ENCODE data around the gene SERTAD3.

The SERTAD3 gene

DNA sequence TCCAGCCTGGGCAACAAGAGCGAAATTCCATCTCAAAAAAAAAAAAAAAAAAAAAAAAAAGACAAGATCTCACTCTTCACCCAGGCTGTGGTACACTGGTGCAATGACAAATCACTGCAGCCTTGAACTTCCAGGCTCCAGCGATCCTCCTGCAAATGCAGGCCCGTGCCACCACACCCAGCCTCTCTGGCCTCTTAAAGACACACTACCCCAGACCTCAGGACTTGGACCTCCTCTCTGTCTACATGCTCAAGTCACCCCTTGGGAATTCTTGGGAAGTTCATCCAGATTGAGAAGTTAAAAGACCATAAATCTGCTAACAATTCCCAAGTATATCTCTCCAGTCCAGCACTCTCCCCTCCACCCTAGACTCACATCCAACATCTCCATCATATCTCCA lies 43.6 kb downstream of the SERTAD3 start:
- TF ChIP-seq, protein P1, sequence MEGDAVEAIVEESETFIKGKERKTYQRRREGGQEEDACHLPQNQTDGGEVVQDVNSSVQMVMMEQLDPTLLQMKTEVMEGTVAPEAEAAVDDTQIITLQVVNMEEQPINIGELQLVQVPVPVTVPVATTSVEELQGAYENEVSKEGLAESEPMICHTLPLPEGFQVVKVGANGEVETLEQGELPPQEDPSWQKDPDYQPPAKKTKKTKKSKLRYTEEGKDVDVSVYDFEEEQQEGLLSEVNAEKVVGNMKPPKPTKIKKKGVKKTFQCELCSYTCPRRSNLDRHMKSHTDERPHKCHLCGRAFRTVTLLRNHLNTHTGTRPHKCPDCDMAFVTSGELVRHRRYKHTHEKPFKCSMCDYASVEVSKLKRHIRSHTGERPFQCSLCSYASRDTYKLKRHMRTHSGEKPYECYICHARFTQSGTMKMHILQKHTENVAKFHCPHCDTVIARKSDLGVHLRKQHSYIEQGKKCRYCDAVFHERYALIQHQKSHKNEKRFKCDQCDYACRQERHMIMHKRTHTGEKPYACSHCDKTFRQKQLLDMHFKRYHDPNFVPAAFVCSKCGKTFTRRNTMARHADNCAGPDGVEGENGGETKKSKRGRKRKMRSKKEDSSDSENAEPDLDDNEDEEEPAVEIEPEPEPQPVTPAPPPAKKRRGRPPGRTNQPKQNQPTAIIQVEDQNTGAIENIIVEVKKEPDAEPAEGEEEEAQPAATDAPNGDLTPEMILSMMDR (IDR thresholded peaks at IDR 0.05), result no peak
- no peak for DNase-seq (ENCODE audit: low spot score)
- Histone ChIP-seq H3K27ac (no peak overlapping the region), H3K4me3 (no peak overlapping the region)

DNA sequence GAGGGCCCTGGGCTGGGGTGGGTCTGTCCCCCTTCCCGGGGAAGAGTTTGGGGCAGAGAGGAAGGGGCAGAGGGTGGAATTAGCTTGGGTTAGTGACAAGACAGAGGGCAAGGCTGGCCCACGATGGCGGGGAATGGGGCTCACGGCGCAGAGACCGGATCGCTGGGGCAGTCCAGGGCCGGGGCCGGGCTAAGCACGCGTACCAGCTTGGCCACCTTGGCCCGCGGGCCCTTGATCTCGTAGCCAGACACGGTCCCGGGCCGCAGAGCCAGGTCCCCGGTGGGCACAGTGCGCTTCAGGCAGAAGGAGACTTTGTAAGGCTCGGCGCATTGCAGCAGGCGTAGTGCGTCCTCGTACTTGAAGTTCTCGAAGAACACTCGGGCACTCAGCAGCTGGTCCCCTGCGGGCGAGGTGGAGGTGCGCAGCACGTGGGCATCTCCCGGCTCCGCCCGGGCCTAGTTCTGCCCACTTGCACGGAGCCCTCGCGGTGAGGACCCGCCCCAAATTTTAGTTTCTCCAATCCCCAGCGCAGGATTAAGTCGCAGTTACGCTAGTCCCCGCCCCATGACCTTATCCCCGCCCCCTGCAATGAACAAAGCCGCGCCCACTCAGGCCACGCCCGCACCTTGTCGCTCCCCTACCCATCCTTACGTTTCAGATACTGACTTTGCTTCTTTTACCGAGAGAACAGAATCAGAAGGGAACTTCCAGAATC lies 45.6 kb downstream of the SERTAD3 start:
- TF ChIP-seq, protein P1 (IDR thresholded peaks at IDR 0.05), result no peak

DNA sequence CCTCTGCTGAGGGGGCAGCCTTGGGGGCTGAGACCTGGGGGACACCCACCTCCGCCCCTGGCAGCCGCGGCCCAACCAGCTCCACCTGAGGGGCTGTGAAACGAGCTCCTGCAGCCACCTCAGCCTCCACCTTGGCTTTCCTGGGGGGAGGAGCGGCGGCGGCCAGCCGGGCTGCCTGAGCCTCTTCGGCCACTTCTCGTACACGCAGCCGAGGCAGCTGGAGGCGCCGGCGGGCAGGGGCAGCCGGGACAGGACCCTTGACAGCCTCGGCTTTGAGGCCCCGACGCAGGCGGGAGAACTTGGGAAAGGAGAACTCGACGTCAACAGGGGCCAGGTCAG lies 46.6 kb downstream of the SERTAD3 start:
- no peak overlapping the region for H3K27ac ChIP-seq
- no peak for DNase-seq (ENCODE audit: low spot score)
- TF ChIP-seq, protein P1 (IDR thresholded peaks at IDR 0.05), result no peak
- H3K4me3 ChIP-seq, result no peak overlapping the region

More for the DNA sequence above, 45.6 kb downstream of the SERTAD3 start:
- H3K27ac ChIP-seq, result no peak overlapping the region
- DNase-seq (ENCODE audit: low spot score), result no peak
- H3K4me3 ChIP-seq, result no peak overlapping the region

DNA sequence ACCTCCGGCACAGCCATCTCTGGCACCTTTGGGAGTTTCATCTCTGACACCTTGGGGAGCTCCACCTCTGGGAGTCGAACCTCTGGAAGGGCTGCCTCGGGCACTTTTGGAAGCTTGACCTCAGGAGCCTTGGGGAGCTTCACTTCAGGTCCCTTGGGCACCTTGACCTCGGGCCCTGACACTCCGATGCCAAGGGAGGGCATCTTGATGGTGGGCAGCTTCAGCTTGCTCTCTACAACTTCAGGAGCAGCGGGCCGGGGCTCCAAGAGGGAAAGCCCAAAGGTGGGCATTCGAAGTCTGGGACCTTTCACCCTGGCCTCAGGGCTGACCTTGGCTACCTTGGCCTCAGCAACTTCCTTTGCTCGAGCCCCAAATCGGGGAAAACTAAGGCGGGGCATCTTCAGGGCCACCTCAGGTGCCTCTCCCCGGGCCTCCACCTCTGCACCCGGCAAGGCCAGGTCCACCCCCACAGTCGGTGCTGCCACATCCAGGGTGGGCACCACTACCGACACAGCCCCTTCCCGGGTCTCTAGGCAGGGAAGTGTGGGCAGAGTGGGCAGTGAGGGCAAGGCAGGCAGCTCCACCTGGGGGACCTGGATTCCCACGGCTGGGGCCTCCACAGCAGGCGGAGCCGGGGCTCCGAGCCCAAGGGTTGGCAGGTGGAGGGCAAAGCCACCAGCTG lies 47.1 kb downstream of the SERTAD3 start:
- Histone ChIP-seq H3K27ac (no peak overlapping the region), H3K4me3 (no peak overlapping the region)
- TF ChIP-seq, protein P1 (IDR thresholded peaks at IDR 0.05), result no peak
- no peak for DNase-seq (ENCODE audit: low spot score)

DNA sequence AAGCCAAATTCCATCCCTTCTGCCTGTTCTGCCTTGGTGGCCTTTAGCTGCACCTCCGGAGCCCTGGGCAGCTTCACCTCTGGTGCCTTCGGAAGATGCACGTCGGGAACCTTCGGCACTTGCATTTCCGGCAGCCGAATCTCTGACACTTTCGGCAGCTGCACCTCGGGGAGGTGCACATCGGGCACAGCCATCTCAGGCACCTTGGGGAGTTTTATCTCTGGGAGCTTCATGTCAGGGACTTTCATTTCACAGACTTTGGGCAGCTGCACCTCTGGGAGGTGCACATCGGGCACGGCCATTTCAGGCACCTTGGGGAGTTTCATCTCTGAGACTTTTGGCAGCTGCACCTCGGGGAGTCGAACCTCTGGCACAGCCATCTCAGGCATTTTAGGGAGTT lies 48.2 kb downstream of the SERTAD3 start:
- TF ChIP-seq, protein P1 (IDR thresholded peaks at IDR 0.05), result no peak
- no peak overlapping the region for H3K27ac ChIP-seq
- H3K4me3 ChIP-seq, result no peak overlapping the region
- DNase-seq (ENCODE audit: low spot score), result no peak

DNA sequence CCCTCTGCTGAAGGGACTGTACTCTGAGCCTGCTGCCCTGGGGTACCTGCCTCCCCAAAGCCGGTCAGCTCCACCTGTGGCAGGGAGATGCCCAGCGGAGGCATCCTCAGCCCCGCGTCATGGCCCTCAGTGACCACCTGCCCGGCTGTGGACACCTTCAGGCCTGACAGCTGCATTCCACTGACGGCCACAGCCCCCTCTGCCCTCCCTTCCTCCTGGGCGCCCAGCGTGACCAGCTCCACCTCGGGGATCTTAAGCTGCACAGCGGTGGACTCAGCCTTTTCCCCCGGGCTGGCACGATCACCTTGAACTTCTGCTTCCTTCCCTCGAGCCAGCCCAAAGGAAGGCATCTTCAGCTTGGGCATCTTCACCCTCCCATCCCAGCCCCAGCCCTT lies 49.3 kb downstream of the SERTAD3 start:
- TF ChIP-seq, protein P1 (IDR thresholded peaks at IDR 0.05), result no peak
- Histone ChIP-seq H3K27ac (no peak overlapping the region), H3K4me3 (no peak overlapping the region)
- DNase-seq (ENCODE audit: low spot score), result no peak
